Endothelial cell of umbilical vein (primary cell): Measurements from ENCODE around the gene SPACA7. TPM values are rescaled to one million over a fixed set of nuclear protein-coding genes. Genes with fewer than 3 reads are reported as not detected.

Source experiments
- BruUV-seq: library from RNA; stranded (reverse); fragments of 400-500 nt; replicated peaks from 2 replicates; lab custom pipeline; 2021; lab: Mats Ljungman, UMichigan
- CTCF ChIA-PET: fragments of 300-600, 350-600 bp; sonication (Branson Sonifier 250); formaldehyde crosslinking; loops from one replicate; lab custom pipeline; 2021; ENCODE audit warnings: antibody characterized with exemption, inconsistent platforms; lab: Charles Lee
- POLR2A ChIA-PET: fragments of 300-600, 350-600 bp; sonication (Branson Sonifier 250); formaldehyde crosslinking; loops from one replicate; lab custom pipeline; 2021; ENCODE audit warnings: antibody characterized with exemption, inconsistent platforms; lab: Charles Lee
- DNase-seq: peaks from one replicate; pipeline ENCODE4 v3.0.0-alpha.2; 2011; ENCODE audit warnings: low read depth, low spot score
- FAIRE-seq: peaks from 2 replicates; lab custom pipeline; 2011; peaks lifted over from hg19 to GRCh38; lab: Jason Lieb, UNC
- H2AFZ ChIP-seq: 2 replicates; pipeline ENCODE4 v1.6.0; 2012; ENCODE audit warnings: low read depth, low read length, control low read depth, inconsistent platforms
- H3K27ac ChIP-seq: 2 replicates; pipeline ENCODE4 v1.5.1; 2011; ENCODE audit warnings: low read depth, mild to moderate bottlenecking, control low read depth, low read length, moderate library complexity; ENCODE audit not compliant: insufficient read depth
- H3K27me3 ChIP-seq, 2 experiments: 2 replicates each; pipeline versions ENCODE4 v1.6.0 to v1.6.1; 2011; ENCODE audit warnings: low read length in 2 of 2, mixed read lengths in 1 of 2; ENCODE audit not compliant: control insufficient read depth in 2 of 2, insufficient read depth in 2 of 2
- H3K36me3 ChIP-seq, 2 experiments: 2 replicates in 1 of 2; 3 replicates in 1 of 2; pipeline ENCODE4 v1.5.1; 2011; ENCODE audit warnings: low read length in 2 of 2, mild to moderate bottlenecking in 1 of 2, moderate library complexity in 1 of 2; ENCODE audit not compliant: control insufficient read depth in 2 of 2, insufficient read depth in 2 of 2; ENCODE audit errors: extremely low read depth in 1 of 2
- H3K4me1 ChIP-seq: 3 replicates; pipeline ENCODE4 v1.5.1; 2011; ENCODE audit warnings: mild to moderate bottlenecking, low read length; ENCODE audit not compliant: control insufficient read depth, insufficient read depth; ENCODE audit errors: extremely low read depth
- H3K4me2 ChIP-seq: 2 replicates; pipeline ENCODE4 v1.6.1; 2011; ENCODE audit warnings: low read length, control low read depth, mixed read lengths; ENCODE audit not compliant: insufficient read depth
- H3K4me3 ChIP-seq, 3 experiments: fragments of 200-600 bp in 1 of 3; sonication (generic), shearing (Covaris generic) in 1 of 3; replicated peaks in 1 of 3; 2 replicates each; pipeline ENCODE4 v1.5.1; 2011 to 2016; ENCODE audit warnings: control low read depth in 3 of 3, low read length in 3 of 3, mild to moderate bottlenecking in 2 of 3, inconsistent platforms in 1 of 3, low read depth in 1 of 3, moderate library complexity in 1 of 3; ENCODE audit not compliant: insufficient read depth in 1 of 3
- H3K79me2 ChIP-seq: 2 replicates; pipeline ENCODE4 v1.6.0; 2012; ENCODE audit warnings: low read length, inconsistent platforms; ENCODE audit not compliant: control insufficient read depth, insufficient read depth
- H3K9ac ChIP-seq: replicated peaks from 2 replicates; pipeline ENCODE3; 2011; ENCODE audit warnings: low read length, control low read depth; ENCODE audit not compliant: insufficient read depth; ENCODE audit errors: extremely low read depth
- H3K9me1 ChIP-seq: replicated peaks from 3 replicates; pipeline ENCODE4 v1.6.0; 2011; ENCODE audit warnings: mild to moderate bottlenecking, low read length; ENCODE audit not compliant: control insufficient read depth, insufficient read depth; ENCODE audit errors: extremely low read depth
- H3K9me3 ChIP-seq: replicated peaks from 2 replicates; pipeline ENCODE4 v1.5.1; 2012; ENCODE audit warnings: low read length, inconsistent platforms; ENCODE audit not compliant: control insufficient read depth, insufficient read depth
- H4K20me1 ChIP-seq: replicated peaks from 2 replicates; pipeline ENCODE3; 2011; ENCODE audit warnings: mild to moderate bottlenecking, low read length; ENCODE audit not compliant: control insufficient read depth, insufficient read depth; ENCODE audit errors: extremely low read depth
- CTCF ChIP-seq, 2 donors: IDR thresholded peaks; 1 replicate in 1 of 2; 2 replicates in 1 of 2; pipeline ENCODE4 v1.5.1; 2011; ENCODE audit warnings: low read length in 2 of 2, mild to moderate bottlenecking in 2 of 2, moderate library complexity in 2 of 2, control low read depth in 1 of 2, inconsistent platforms in 1 of 2, low read depth in 1 of 2; ENCODE audit not compliant: insufficient read depth in 1 of 2; ENCODE audit errors: extremely low read depth in 1 of 2
- EZH2 ChIP-seq: IDR thresholded peaks from 2 replicates; pipeline ENCODE4 v1.6.1; 2012; ENCODE audit warnings: borderline replicate concordance, low read depth, mild to moderate bottlenecking, moderate library complexity, low read length, inconsistent platforms; ENCODE audit not compliant: severe bottlenecking
- FOS ChIP-seq: IDR thresholded peaks from 2 replicates; pipeline ENCODE4 v1.6.1; 2011; ENCODE audit warnings: mild to moderate bottlenecking, low read length, moderate library complexity, borderline replicate concordance; ENCODE audit not compliant: insufficient read depth
- GATA2 ChIP-seq: IDR thresholded peaks from 2 replicates; pipeline ENCODE4 v1.7.0; 2011; ENCODE audit warnings: low read depth, mild to moderate bottlenecking, moderate library complexity, mixed read lengths, low read length; ENCODE audit not compliant: insufficient read length, insufficient read depth
- JUN ChIP-seq: IDR thresholded peaks from 2 replicates; pipeline ENCODE4 v1.6.1; 2011; ENCODE audit warnings: borderline replicate concordance, low read depth; ENCODE audit not compliant: insufficient read length, insufficient read depth
- MAX ChIP-seq: IDR thresholded peaks from 2 replicates; pipeline ENCODE4 v1.6.1; 2011; ENCODE audit not compliant: insufficient read depth, insufficient read length
- MYC ChIP-seq: IDR thresholded peaks from one replicate; pipeline ENCODE4 v1.6.1; 2011; ENCODE audit warnings: mild to moderate bottlenecking, low read depth, low read length
- POLR2A ChIP-seq: IDR thresholded peaks from 2 replicates; pipeline ENCODE4 v1.6.1; 2012; ENCODE audit warnings: low read depth, mild to moderate bottlenecking, control low read depth, low read length
- POLR2AphosphoS5 ChIP-seq: IDR thresholded peaks from 2 replicates; pipeline ENCODE4 v1.6.1; 2012; ENCODE audit warnings: low read depth, mild to moderate bottlenecking, control low read depth, low read length, moderate library complexity; ENCODE audit not compliant: insufficient read depth
- dilution Hi-C: fragments of 300-500 bp; cut with MboI; formaldehyde crosslinking; loops from one replicate; pipeline ENCODE4 v1.15.0; 2019; ENCODE audit warnings: low sequenced_read_pairs; ENCODE audit not compliant: extremely low pct_ligation_motif_present
- intact Hi-C: fragments of 100-400 bp; cut with micrococcal nuclease; formaldehyde crosslinking; loops from one replicate; pipeline ENCODE4 v1.10.0; 2022
- polyA plus RNA-seq, 4 experiments: library from polyadenylated mRNA; depleted of rRNA in 3 of 4; stranded (reverse) in 3 of 4; unstranded in 1 of 4; fragments of >200 nt; gene quantifications; 2 replicates each; pipeline versions ENCODE4 v1.2.1 to v1.2.3, GENCODE V29; 2011 to 2012; ENCODE audit warnings: missing spikeins in 1 of 4
- total RNA-seq: library from RNA; stranded (reverse); gene quantifications from 2 replicates; pipeline ENCODE4 v1.2.3, GENCODE V29; 2021

Gene SPACA7
- total and polyA plus RNA-seq, 2 donors (not counting 3 experiments of a cell fraction or from before 2014, with no cell fraction given): not detected

- CTCF ChIA-PET: no interaction called here
- no peak overlapping the region for H2AFZ ChIP-seq
- no peak for FAIRE-seq
Measured at GRCh38 chr13:112468069-112468468, 91.9 kb downstream of the SPACA7 start.

More at GRCh38 chr13:112468069-112468468, 91.9 kb downstream of the SPACA7 start:
- no TSS peak for BruUV-seq
- Histone ChIP-seq H3K27me3 (no peaks in the 10 kb centered on the region), H4K20me1 (no peaks in the 10 kb centered on the region), H3K27ac (no peak overlapping the region), H3K36me3 (no peaks in the 10 kb centered on the region), H3K4me1 (no peaks in the 10 kb centered on the region), H3K4me3 (no peak overlapping the region), H3K9me3 (no peaks in the 10 kb centered on the region), H3K79me2 (no peaks in the 10 kb centered on the region), H3K9ac (no peak overlapping the region), H3K4me2 (no peak overlapping the region), H3K9me1 (no peaks in the 10 kb centered on the region)
- dilution Hi-C loops (no loop called here), intact Hi-C loops (no loop called here)
- no peak for DNase-seq
- POLR2A ChIA-PET: no interaction called here
- TF ChIP-seq JUN (no peak), FOS (no peak), CTCF (IDR thresholded peaks at IDR 0.05; ENCODE audit: extremely low read depth in 1 of 2, insufficient read depth in 1 of 2, low read depth in 1 of 2, low read length in 2 of 2) (no peak), GATA2 (no peak), MYC (no peak), POLR2A (no peak), MAX (no peak), EZH2 (no peak), POLR2AphosphoS5 (no peak)
